ENCODE data around the gene LUC7L.
"Not testable (repeated sequence)": the region's sequence is repeated elsewhere in the genome, so short reads cannot be mapped to it uniquely, and the experiment has no call there.

LUC7L gene

GRCh38 chr16:263944-264343 lies 34.7 kb upstream of the LUC7L start:
- DNase-seq (ENCODE audit: insufficient read length, low spot score) (no peak), FAIRE-seq (no peak)

DNA sequence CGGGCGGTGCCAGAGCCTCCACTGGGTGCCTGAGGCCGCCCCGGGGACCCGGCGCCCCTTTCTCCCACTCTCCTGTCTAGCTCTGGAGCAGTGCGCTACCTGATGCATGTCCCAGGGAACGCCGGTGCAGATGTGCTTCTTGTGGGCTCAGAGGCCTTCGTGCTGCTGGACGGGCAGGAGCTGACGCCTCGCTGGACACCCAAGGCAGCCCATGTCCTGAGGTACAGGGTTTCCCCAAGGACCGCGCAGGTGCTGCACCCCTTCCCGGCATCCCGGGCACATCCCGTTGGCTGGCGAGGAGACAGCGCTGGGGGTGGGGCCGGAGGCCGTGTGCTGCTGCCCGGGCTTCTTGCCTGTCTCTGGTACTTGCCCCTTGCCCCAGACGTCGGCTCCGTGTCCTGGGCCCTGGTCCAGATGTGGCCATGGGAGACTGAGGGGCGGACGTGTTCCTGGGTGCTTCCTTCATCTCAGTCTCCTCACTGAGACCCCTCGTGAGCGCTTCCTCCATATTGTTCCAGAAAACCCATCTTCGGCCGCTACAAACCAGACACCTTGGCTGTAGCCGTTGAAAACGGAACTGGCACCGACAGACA lies 34.0 kb upstream of the LUC7L start:
- no peak for FAIRE-seq

GRCh38 chr16:262121-262745 lies 33.0 kb upstream of the LUC7L start:
- DNase-seq (ENCODE audit: insufficient read length, low spot score) (no peak), FAIRE-seq (no peak)

More for the DNA sequence above, 34.0 kb upstream of the LUC7L start:
- DNase-seq (ENCODE audit: insufficient read length, low spot score): no peak

GRCh38 chr16:261031-261691 lies 31.9 kb upstream of the LUC7L start:
- FAIRE-seq: no peak
- no peak for DNase-seq (ENCODE audit: insufficient read length, low spot score)

DNA sequence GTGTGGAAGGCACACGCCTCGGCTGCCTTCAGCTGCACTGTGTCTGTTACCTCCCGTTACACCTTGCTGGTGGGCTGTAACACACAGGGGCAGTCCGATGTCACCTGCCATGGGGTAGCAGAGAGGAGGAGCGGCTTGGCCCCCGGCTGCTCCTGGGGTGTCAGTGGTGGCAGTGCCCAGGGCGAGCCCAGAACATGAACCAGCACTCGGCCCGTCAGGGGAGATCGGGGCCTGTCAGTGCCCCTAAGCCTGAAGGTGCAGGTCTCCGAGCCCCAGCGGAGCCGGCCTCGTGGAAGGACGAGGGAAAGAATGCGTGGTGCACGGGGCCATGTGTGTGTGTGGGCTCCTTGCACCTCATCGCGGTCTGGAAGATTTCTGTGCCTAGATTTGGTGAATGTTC lies 31.1 kb upstream of the LUC7L start:
- DNase-seq (ENCODE audit: insufficient read length, low spot score): no peak
- no peak for FAIRE-seq

GRCh38 chr16:259814-260253 lies 30.6 kb upstream of the LUC7L start:
- DNase-seq (ENCODE audit: insufficient read length, low spot score) (no peak), FAIRE-seq (no peak)

GRCh38 chr16:259226-259625 lies 30.0 kb upstream of the LUC7L start:
- DNase-seq (ENCODE audit: insufficient read length, low spot score) (no peak), FAIRE-seq (no peak)

- not testable (repeated sequence) for FAIRE-seq; DNase-seq (ENCODE audit: insufficient read length, low spot score)
Observed at GRCh38 chr16:258091-258490, 28.8 kb upstream of the LUC7L start.

GRCh38 chr16:255183-255582 lies 25.9 kb upstream of the LUC7L start:
- DNase-seq (ENCODE audit: insufficient read length, low spot score): no peak
- FAIRE-seq: no peak

DNA sequence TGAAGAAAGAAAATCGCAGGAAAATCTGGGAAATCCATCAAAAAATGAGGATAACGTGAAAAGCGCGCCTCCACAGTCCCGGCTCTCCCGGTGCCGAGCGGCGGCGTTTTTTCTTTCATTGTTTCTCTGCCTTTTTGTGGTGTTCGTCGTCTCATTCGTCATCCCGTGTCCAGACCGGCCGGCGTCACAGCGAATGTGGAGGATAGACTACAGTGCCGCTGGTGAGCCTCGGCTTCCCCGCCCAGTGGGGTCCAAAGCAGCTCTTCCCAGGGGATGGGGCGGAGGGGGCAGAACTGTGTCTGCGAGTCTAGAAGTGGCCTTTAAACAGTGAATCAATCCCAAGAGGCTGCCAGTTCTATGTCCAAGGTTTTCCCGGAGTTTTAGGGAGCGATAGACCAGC lies 25.2 kb upstream of the LUC7L start:
- no peak for DNase-seq (ENCODE audit: insufficient read length, low spot score)
- no peak for FAIRE-seq

DNA sequence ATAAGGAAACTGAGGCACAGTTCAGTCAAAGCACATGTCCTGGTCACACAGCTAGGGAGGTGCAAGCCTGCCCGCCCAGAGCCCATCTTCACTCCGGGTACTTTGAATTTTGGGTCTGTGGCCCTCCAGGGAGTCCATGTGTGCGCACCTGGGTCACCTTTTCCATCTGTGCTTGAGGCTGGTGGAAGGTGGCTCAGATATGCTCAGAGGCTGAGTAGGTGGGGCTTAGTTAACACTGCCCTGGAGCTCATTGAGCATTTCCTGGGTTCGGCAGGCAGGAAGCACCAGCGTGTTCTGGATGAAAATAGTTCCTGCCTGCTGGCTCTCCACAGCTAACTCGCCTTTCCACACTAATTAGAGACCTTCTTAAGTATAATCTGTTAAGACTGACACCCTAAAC lies 24.6 kb upstream of the LUC7L start:
- DNase-seq (ENCODE audit: insufficient read length, low spot score) (no peak), FAIRE-seq (no peak)

- no peak for FAIRE-seq
Observed at GRCh38 chr16:252366-253337, 23.4 kb upstream of the LUC7L start.

DNA sequence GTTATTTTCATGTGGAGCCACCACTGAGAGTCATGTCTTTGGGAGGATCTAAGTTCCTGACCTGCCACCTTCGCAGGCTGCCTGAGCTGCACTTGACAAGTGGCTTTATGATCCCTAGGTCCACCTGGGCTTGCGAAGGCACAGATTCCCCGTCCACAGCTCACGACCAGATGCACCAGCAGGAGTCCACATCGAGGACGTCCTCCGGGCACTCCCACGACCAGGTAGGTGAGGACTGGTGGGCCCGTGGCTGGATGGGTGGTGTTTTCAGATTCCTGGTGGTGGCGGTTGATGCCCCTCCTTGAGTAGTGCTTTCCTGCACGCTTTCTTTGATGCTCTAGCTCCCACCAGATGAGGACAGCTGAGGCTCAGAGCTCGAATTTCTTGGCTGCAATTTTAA lies 20.2 kb upstream of the LUC7L start:
- FAIRE-seq (no peak), DNase-seq (ENCODE audit: insufficient read length, low spot score) (no peak)

More at GRCh38 chr16:252366-253337, 23.4 kb upstream of the LUC7L start:
- DNase-seq (ENCODE audit: insufficient read length, low spot score): no peak

DNA sequence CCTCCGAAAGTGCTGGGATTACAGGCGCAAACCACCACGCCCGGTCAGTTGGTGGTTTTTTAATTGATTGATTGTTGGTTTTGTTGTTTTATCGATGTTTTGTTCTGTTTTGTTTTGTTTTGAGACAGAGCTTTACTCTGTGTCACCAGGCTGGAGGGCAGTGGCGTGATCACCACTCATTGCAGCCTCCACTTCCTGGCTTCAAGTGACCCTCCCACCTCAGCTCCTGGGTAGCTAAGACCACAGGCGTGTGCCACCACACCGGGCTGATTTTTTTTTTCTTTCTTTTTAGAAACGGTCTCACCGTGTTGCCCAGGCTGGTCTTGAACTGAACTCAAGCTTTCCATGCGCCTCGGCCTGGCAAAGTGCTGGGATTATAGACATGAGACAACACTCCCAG lies 17.8 kb upstream of the LUC7L start:
- FAIRE-seq (no peak), DNase-seq (ENCODE audit: insufficient read length, low spot score) (no peak)

- DNase-seq (ENCODE audit: insufficient read length, low spot score): no peak
- no peak for FAIRE-seq
Observed at GRCh38 chr16:245105-245504, 15.9 kb upstream of the LUC7L start.

GRCh38 chr16:243348-243747 lies 14.1 kb upstream of the LUC7L start:
- no peak for DNase-seq (ENCODE audit: insufficient read length, low spot score)
- no peak for FAIRE-seq

DNA sequence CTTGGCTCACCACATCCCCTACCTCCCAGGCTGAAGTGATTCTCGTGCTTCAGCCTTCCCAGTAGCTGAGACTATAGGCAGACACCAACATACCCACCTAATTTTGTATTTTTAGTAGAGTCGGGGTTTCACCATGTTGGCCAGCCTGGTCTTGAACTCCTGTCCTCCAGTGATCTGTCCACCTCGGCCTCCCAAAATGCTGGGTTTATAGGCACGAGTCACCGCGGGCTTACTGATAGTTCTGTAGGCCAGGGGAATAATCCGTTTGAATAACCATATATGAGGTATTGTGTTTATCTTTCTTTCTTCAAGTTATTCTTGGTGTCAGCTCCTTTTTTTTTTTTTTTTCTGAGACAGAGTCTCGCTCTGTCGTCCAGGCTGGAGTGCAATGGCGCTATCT lies 13.0 kb upstream of the LUC7L start:
- DNase-seq (ENCODE audit: insufficient read length, low spot score) (no peak), FAIRE-seq (no peak)

DNA sequence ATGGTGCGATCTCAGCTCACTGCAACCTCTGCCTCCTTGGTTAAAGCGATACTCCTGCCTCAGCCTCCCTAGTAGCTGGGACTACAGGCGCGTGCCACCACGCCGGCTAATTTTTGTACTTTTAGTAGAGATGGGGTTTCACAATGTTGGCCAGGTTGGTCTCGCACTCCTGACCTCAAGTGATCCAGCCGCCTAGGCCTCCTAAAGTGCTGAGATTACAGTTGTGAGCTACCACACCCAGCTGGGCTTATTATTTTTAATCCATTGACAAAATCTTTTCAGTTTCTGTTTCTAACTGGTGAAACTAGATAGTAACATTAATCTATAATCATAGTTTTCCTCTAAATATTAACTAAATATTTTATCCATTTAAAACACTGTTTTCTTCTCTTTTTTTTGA lies 11.3 kb upstream of the LUC7L start:
- DNase-seq (ENCODE audit: insufficient read length, low spot score) (no peak), FAIRE-seq (no peak)

GRCh38 chr16:239948-240277 lies 10.7 kb upstream of the LUC7L start:
- no peak for DNase-seq (ENCODE audit: insufficient read length, low spot score)
- no peak for FAIRE-seq

GRCh38 chr16:234468-235305 lies 5.4 kb upstream of the LUC7L start, which contains the start of gene FAM234A:
Gene FAM234A, plus strand, starts transcription at chr16:234821. Its CDS starts 19,593 bp downstream, at chr16:254414.
- peak; percentile 87 for FAIRE-seq
- DNase-seq (ENCODE audit: insufficient read length, low spot score): peak; percentile 88
